Upper lobe of right lung (tissue), 1 donor: Measurements from ENCODE around the gene CCDC6. TPM values are rescaled to one million over a fixed set of nuclear protein-coding genes. Genes with fewer than 3 reads are reported as not detected.

Experiments used
- ATAC-seq: fragments of 200-7000 bp; cut with Tn5 transposase; one replicate; pipeline ENCODE4 v1.9.1; 2020; ENCODE audit warnings: mild to moderate bottlenecking, moderate library complexity
- DNase-seq: peaks from one replicate; pipeline ENCODE4 v3.0.0-alpha.2; 2020
- H3K27ac ChIP-seq: fragments of 200-600 bp; one replicate; pipeline ENCODE4 v1.8.0; 2022
- H3K27me3 ChIP-seq: fragments of 200-600 bp; one replicate; pipeline ENCODE4 v1.8.0; 2022; ENCODE audit warnings: mild to moderate bottlenecking
- H3K36me3 ChIP-seq: fragments of 200-600 bp; one replicate; pipeline ENCODE4 v1.8.0; 2022
- H3K4me1 ChIP-seq: fragments of 200-600 bp; one replicate; pipeline ENCODE4 v1.8.0; 2022
- H3K4me3 ChIP-seq: fragments of 200-600 bp; one replicate; pipeline ENCODE4 v1.8.0; 2022; ENCODE audit warnings: mild to moderate bottlenecking
- H3K9me3 ChIP-seq: fragments of 200-600 bp; one replicate; pipeline ENCODE4 v1.8.0; 2022
- intact Hi-C: fragments of 100-400 bp; cut with DNase I; formaldehyde crosslinking; loops from one replicate; pipeline ENCODE4 v1.11.0; 2022
- total RNA-seq: library from RNA; stranded (reverse); fragmentation: NEBNext Ultra II Directional; extraction: Animal tissue kit (Norgen Biotek cat#: 25700); gene quantifications from one replicate; pipeline ENCODE4 v1.2.1, GENCODE V29; 2021
- TF ChIP-seq, protein P1 (sequence below): fragments of 200-600 bp; IDR thresholded peaks from one replicate; pipeline ENCODE4 v1.8.0; 2022; ENCODE audit warnings: antibody characterized with exemption
- donor health status: DM: no; HTN: yes; CAD: no; lungs with severe emphysema.

CCDC6 gene
- total RNA-seq, 1 donor from 2014 or later: 55.7 TPM

DNA sequence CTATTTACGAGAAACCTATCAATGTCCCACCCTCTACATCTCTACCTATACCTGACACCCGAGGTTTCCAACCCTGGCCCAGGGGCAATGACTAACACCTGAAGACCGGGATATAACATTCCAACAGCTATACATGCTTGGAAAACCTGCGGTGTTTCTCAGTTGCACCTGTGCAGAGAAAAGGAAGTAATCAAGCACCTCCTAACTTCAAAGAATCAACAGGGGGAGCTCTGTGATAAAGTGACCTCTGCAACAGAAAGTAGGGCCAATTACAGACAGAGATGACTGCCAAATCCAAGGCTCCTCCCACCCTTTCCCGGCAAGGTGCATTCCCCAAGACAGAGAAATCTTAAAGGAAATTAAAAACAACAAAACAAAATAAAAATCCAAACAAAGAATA, 41.3 kb downstream of the CCDC6 start:
- Histone ChIP-seq H3K9me3 (no peaks in the 10 kb centered on the region), H3K4me1 (peaks cover 16% of the 10 kb centered on the region), H3K36me3 (no peaks in the 10 kb centered on the region), H3K4me3 (no peak overlapping the region), H3K27ac (no peak overlapping the region), H3K27me3 (no peaks in the 10 kb centered on the region)
- intact Hi-C loops: no loop called here
- DNase-seq: no peak
- TF ChIP-seq, protein P1, sequence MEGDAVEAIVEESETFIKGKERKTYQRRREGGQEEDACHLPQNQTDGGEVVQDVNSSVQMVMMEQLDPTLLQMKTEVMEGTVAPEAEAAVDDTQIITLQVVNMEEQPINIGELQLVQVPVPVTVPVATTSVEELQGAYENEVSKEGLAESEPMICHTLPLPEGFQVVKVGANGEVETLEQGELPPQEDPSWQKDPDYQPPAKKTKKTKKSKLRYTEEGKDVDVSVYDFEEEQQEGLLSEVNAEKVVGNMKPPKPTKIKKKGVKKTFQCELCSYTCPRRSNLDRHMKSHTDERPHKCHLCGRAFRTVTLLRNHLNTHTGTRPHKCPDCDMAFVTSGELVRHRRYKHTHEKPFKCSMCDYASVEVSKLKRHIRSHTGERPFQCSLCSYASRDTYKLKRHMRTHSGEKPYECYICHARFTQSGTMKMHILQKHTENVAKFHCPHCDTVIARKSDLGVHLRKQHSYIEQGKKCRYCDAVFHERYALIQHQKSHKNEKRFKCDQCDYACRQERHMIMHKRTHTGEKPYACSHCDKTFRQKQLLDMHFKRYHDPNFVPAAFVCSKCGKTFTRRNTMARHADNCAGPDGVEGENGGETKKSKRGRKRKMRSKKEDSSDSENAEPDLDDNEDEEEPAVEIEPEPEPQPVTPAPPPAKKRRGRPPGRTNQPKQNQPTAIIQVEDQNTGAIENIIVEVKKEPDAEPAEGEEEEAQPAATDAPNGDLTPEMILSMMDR: peak; percentile 38
- ATAC-seq: peak; percentile 90

DNA sequence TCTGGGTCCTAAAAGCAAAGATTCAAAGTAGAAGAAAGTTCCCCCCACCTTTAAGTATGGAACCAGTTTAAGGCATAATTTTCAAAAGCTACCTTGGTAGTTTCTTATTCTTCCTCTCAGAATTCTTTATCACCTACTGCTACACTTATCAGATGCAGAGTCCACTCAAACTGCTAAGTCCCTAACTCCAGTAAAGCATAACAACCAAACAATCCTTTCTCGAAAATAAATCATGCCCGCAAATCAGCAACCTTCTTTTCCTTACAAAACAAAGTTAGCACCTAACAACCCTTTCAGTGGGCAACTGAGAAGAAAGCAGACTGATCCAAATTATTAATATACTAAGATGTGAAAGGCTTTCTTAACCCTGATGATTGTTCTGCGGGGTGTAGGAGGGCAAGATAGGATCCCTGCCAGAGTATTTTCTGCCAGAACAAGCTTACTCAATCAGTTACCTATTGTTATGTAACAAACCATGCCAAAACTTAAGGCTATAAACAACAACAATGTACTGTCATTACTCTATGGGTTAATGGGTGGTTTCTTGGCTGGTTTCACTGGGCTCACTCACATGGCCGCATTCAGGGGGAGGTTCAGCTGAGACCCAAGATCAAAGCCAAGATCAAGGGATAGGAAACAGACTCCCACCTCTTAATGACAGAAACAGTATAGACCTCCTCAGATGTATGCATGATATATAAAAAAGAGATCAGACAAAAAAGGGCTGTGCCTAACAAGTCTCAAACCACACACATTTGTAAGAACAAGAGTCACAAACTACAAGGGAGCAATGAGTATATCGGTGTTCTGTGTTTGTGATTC, 42.0 kb downstream of the CCDC6 start:
- Histone ChIP-seq H3K27me3 (no peaks in the 10 kb centered on the region), H3K4me1 (peaks cover 16% of the 10 kb centered on the region), H3K4me3 (no peak overlapping the region), H3K27ac (peak overlapping the region; percentile 33), H3K36me3 (no peaks in the 10 kb centered on the region), H3K9me3 (no peaks in the 10 kb centered on the region)
- no peak for DNase-seq
- intact Hi-C loops: no loop called here
- ATAC-seq: no peak
- TF ChIP-seq, protein P1: no peak

DNA sequence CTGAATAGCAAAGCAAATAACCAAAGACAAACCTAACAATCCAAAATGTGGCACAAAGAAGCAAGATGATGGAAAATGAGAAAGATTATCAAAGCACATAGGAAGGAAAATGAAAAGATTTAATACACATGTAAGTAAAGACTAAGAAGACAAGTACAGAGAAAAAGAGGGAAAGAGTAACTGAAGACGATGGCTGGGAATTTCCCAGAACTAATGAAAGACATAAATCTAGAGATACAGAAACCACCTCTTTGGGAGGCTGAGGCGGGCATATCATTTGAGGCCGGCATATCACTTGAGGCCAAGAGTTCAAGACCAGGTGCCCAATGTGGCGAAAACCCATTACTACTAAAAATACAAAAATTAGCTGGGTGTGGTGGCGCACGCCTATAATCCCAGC, 46.8 kb downstream of the CCDC6 start:
- H3K36me3 ChIP-seq: no peaks in the 10 kb centered on the region
- no peaks in the 10 kb centered on the region for H3K27me3 ChIP-seq
- DNase-seq (no peak), ATAC-seq (no peak)
- TF ChIP-seq, protein P1: no peak
- H3K9me3 ChIP-seq: no peaks in the 10 kb centered on the region
- no peak overlapping the region for H3K27ac ChIP-seq
- H3K4me3 ChIP-seq: no peak overlapping the region
- intact Hi-C loops: no loop called here
- peaks cover 25% of the 10 kb centered on the region for H3K4me1 ChIP-seq

DNA sequence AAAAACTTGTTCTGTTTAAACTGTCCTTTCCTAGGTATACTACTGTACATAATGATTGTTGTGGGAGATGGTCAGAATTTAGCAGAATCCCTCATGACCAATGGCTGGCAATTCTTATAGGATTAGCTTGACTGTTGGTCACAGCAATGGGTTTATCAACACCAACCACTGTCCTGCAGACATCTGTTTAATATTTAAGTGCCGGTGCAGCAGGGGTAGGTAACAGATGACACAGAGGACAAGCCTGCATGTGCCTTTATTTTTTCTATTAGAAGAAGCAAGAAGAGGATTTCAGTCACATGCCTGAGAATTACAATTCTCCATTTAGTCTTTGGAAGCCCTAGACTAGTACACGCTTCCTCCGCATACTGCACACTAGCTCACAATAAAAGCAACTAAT, 48.4 kb downstream of the CCDC6 start:
- Histone ChIP-seq H3K4me3 (no peak overlapping the region), H3K9me3 (no peaks in the 10 kb centered on the region), H3K27ac (no peak overlapping the region), H3K36me3 (no peaks in the 10 kb centered on the region), H3K4me1 (peaks cover 22% of the 10 kb centered on the region), H3K27me3 (no peaks in the 10 kb centered on the region)
- ATAC-seq (no peak), DNase-seq (no peak)
- intact Hi-C loops: no loop called here
- TF ChIP-seq, protein P1: no peak

DNA sequence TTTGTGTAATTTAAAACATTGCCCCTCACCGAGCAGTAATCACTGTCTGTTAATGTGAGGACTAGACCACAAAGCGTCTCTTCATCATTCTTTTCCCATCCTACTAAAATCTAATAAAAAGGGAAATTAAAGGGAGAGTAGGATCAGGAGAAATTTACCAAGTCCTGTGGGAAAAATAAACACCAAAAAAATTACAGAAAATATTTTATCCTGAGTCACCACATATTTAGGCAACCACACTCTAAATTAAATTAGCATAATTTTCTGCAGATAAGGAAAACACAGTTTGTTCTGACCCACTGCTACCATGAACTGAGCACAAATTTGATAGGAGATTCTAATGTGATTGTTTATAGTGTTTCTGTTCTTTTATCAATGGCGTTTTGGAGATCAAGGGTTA, 49.3 kb downstream of the CCDC6 start:
- Histone ChIP-seq H3K27me3 (no peaks in the 10 kb centered on the region), H3K36me3 (peaks cover 3% of the 10 kb centered on the region), H3K9me3 (no peaks in the 10 kb centered on the region), H3K4me1 (peaks cover 29% of the 10 kb centered on the region), H3K27ac (no peak overlapping the region), H3K4me3 (no peak overlapping the region)
- DNase-seq (no peak), ATAC-seq (no peak)
- intact Hi-C loops: no loop called here
- TF ChIP-seq, protein P1: no peak
